Adrenal gland (tissue), 12 donors: ENCODE results near the gene AFTPH. TPM values are rescaled to one million over a fixed set of nuclear protein-coding genes. Genes with fewer than 3 reads are reported as not detected.

Experiments used
- DNase-seq, 7 donors: peaks; one replicate each; pipeline ENCODE4 v3.0.0-alpha.2; 2019 to 2020
- H3K27ac ChIP-seq, 5 donors: fragments of 200-600 bp; sonication (generic) in 4 of 5; 1 replicate in 3 of 5; 2 replicates in 2 of 5; pipeline versions ENCODE4 v1.5.1 to v1.8.0; 2016 to 2020; ENCODE audit warnings: mild to moderate bottlenecking in 1 of 5
- H3K27me3 ChIP-seq: fragments of 200-600 bp; 2 replicates; pipeline ENCODE4 v1.8.0; 2021
- H3K36me3 ChIP-seq, 2 donors: fragments of 200-600 bp; replicated peaks in 1 of 2; 1 replicate in 1 of 2; 2 replicates in 1 of 2; pipeline versions ENCODE4 v1.5.1 to v1.8.0; 2018 to 2022
- H3K4me1 ChIP-seq, 2 donors: fragments of 200-600 bp; replicated peaks in 1 of 2; 1 replicate in 1 of 2; 2 replicates in 1 of 2; pipeline versions ENCODE4 v1.5.1 to v1.8.0; 2018 to 2021
- H3K4me3 ChIP-seq, 4 donors: fragments of 200-600 bp; sonication (generic) in 3 of 4; one replicate each; pipeline ENCODE4 v1.5.1; 2016 to 2018
- H3K9me3 ChIP-seq, 3 donors: fragments of 200-600 bp; sonication (generic) in 1 of 3; replicated peaks in 1 of 3; 1 replicate in 2 of 3; 2 replicates in 1 of 3; pipeline versions ENCODE4 v1.5.1 to v1.8.0; 2016 to 2021
- CTCF ChIP-seq, 6 experiments: fragments of 450-650 bp in 4 of 6; fragments of 200-600 bp in 2 of 6; sonication (generic) in 1 of 6; IDR thresholded peaks; 1 replicate in 5 of 6; 2 replicates in 1 of 6; pipeline versions ENCODE4 v1.5.1 to v1.8.0; 2016 to 2021; ENCODE audit warnings: antibody characterized with exemption in 6 of 6, mild to moderate bottlenecking in 2 of 6, moderate library complexity in 1 of 6
- POLR2A ChIP-seq, 2 donors: fragments of 450-650 bp; IDR thresholded peaks; one replicate each; pipeline ENCODE4 v1.6.1; 2017; ENCODE audit warnings: antibody characterized with exemption in 2 of 2, mild to moderate bottlenecking in 2 of 2, moderate library complexity in 1 of 2
- WGBS, 4 donors: extraction: QIAGEN DNeasy Blood & Tissue Kit in 2 of 4; methylation state at CpG; one replicate each; pipeline versions ENCODE4 v1.1.5 to v1.1.7; 2013 to 2017; 5-methylcytosine and 5-hydroxymethylcytosine counted together
- intact Hi-C, 2 donors: fragments of 100-400 bp; cut with DNase I; formaldehyde crosslinking; loops; one replicate each; pipeline versions ENCODE4 v1.14.1 to v1.15.0; 2022 to 2023
- polyA plus RNA-seq, 3 donors: library from polyadenylated mRNA; stranded (reverse); fragments of 200-250 nt in 2 of 3; fragments of 350-450 nt in 1 of 3; fragmentation: Illumina TruSeq in 1 of 3; extraction: RNeasy Lipid Tissue Mini Kit (QIAGEN cat#74804) in 1 of 3; gene quantifications; one replicate each; pipeline ENCODE4 v1.2.3, GENCODE V29; 2013 to 2014
- total RNA-seq, 9 donors: library from RNA; depleted of rRNA in 4 of 9; stranded (reverse); fragments of >200 nt in 4 of 9; fragments of 120-200 nt in 1 of 9; fragmentation: NEBNext Ultra II Directional in 1 of 9; extraction: Animal tissue kit (Norgen Biotek cat#: 25700) in 1 of 9; gene quantifications; one replicate each; pipeline versions ENCODE4 v1.1.0 to v1.2.4, GENCODE V29; 2013 to 2023
- donor health status: healthy with polysubstance abuse.
- donor health status: Bipolar disorder and iron deficiency.
- donor health status: DM: yes; HTN: yes; CAD: no.
- donor health status: DM: no; HTN: no; CAD: no.
- donor health status: DM: no; HTN: no; CAD: no.
- donor health status: DM: yes; HTN: yes; CAD: no.

Gene AFTPH
- total and polyA plus RNA-seq, 12 donors = 25.7 to 58.5 (median 36.1) TPM

- no peaks in the 10 kb centered on the region for H3K9me3 ChIP-seq
- no peaks in the 10 kb centered on the region for H3K36me3 ChIP-seq
- DNase-seq = no peak
- intact Hi-C loops = no loop called here
- TF ChIP-seq POLR2A (IDR thresholded peaks at IDR 0.05) = no peak
- peak in 5 of 6 experiments; percentile 31 to 59 (median 47) for TF ChIP-seq CTCF (IDR thresholded peaks at IDR 0.05)
- 72 to 80% (median 74%) methylated on average over 2 of the region's 2 CpGs for WGBS, 4 donors
- H3K27me3 ChIP-seq = no peaks in the 10 kb centered on the region
- H3K27ac ChIP-seq = no peak overlapping the region
- H3K4me3 ChIP-seq = no peak overlapping the region
- peaks cover 0 to 8% of the 10 kb centered on the region in 2 donors for H3K4me1 ChIP-seq
These were observed 38.1 kb downstream of the AFTPH start for GRCh38 chr2:64562148-64562784.

GRCh38 chr2:64563436-64563938 is 39.4 kb downstream of the AFTPH start:
- intact Hi-C loops = no loop called here
- Histone ChIP-seq H3K4me1 (peaks cover 0 to 4% of the 10 kb centered on the region in 2 donors), H3K4me3 (no peak overlapping the region), H3K27ac (no peak overlapping the region), H3K9me3 (no peaks in the 10 kb centered on the region), H3K36me3 (no peaks in the 10 kb centered on the region), H3K27me3 (no peaks in the 10 kb centered on the region)
- no peak for TF ChIP-seq CTCF (IDR thresholded peaks at IDR 0.05)
- TF ChIP-seq POLR2A (IDR thresholded peaks at IDR 0.05) = no peak
- 86 to 89% (median 88%) methylated on average over 6 of the region's 6 CpGs for WGBS, 4 donors
- DNase-seq = no peak

- Histone ChIP-seq H3K4me1 (no peaks in the 10 kb centered on the region), H3K9me3 (no peaks in the 10 kb centered on the region), H3K4me3 (no peak overlapping the region), H3K36me3 (no peaks in the 10 kb centered on the region), H3K27me3 (no peaks in the 10 kb centered on the region), H3K27ac (no peak overlapping the region)
- intact Hi-C loops = no loop called here
- 90 to 96% (median 95%) methylated on average over 1 of the region's 1 CpG for WGBS, 4 donors
- TF ChIP-seq POLR2A (IDR thresholded peaks at IDR 0.05) (no peak), CTCF (IDR thresholded peaks at IDR 0.05) (no peak)
- DNase-seq = no peak
These were observed 42.0 kb downstream of the AFTPH start for GRCh38 chr2:64565949-64566710.

- intact Hi-C loops = no loop called here
These were observed 43.3 kb downstream of the AFTPH start for GRCh38 chr2:64567473-64567872.

More at GRCh38 chr2:64567473-64567872, 43.3 kb downstream of the AFTPH start:
- H3K27ac ChIP-seq = no peak overlapping the region
- DNase-seq = no peak
- H3K27me3 ChIP-seq = no peaks in the 10 kb centered on the region
- H3K9me3 ChIP-seq = no peaks in the 10 kb centered on the region
- H3K4me1 ChIP-seq = no peaks in the 10 kb centered on the region
- no peaks in the 10 kb centered on the region for H3K36me3 ChIP-seq
- no peak overlapping the region for H3K4me3 ChIP-seq
- TF ChIP-seq POLR2A (IDR thresholded peaks at IDR 0.05) (no peak), CTCF (IDR thresholded peaks at IDR 0.05) (no peak)
- 71 to 86% (median 80%) methylated on average over 6 of the region's 6 CpGs for WGBS, 4 donors
